HL-60 (cell line): ENCODE measurements around the gene EFL1.
"Not testable (repeated sequence)": the region's sequence is repeated elsewhere in the genome, so short reads cannot be mapped to it uniquely, and the experiment has no call there.

Source experiments
- CTCF ChIP-seq: IDR thresholded peaks from one replicate; pipeline ENCODE4 v1.5.1; 2011; ENCODE audit warnings: low read length, control low read depth, inconsistent platforms; ENCODE audit not compliant: insufficient read depth
- GABPA ChIP-seq: IDR thresholded peaks from 2 replicates; pipeline ENCODE4 v1.6.1; 2012; ENCODE audit warnings: low read depth
- POLR2AphosphoS5 ChIP-seq: IDR thresholded peaks from 2 replicates; pipeline ENCODE4 v1.6.1; 2012; ENCODE audit warnings: low read depth
- REST ChIP-seq: IDR thresholded peaks from 2 replicates; pipeline ENCODE4 v1.6.1; 2012; ENCODE audit warnings: low read depth; ENCODE audit not compliant: insufficient replicate concordance
- SPI1 ChIP-seq: IDR thresholded peaks from 2 replicates; pipeline ENCODE4 v1.6.1; 2012; ENCODE audit warnings: low read depth, mild to moderate bottlenecking, borderline replicate concordance

- TF ChIP-seq CTCF, SPI1, REST, POLR2AphosphoS5, GABPA: not testable (repeated sequence)
Observed at GRCh38 chr15:82267137-82267536, 4.6 kb upstream of the EFL1 start.
